B cell (primary cell): ENCODE results near the gene PUM2.

Experiments used
- EZH2 ChIP-seq: IDR thresholded peaks from 2 replicates; pipeline ENCODE4 v1.6.1; 2012; ENCODE audit warnings: borderline replicate concordance, low read depth, mild to moderate bottlenecking, moderate library complexity, low read length; ENCODE audit not compliant: insufficient read depth, poor library complexity, severe bottlenecking
- TF ChIP-seq, protein P1 (sequence below): fragments of 200-600 bp; IDR thresholded peaks from one replicate; pipeline ENCODE4 v1.8.0; 2022; ENCODE audit warnings: antibody characterized with exemption, mild to moderate bottlenecking

DNA sequence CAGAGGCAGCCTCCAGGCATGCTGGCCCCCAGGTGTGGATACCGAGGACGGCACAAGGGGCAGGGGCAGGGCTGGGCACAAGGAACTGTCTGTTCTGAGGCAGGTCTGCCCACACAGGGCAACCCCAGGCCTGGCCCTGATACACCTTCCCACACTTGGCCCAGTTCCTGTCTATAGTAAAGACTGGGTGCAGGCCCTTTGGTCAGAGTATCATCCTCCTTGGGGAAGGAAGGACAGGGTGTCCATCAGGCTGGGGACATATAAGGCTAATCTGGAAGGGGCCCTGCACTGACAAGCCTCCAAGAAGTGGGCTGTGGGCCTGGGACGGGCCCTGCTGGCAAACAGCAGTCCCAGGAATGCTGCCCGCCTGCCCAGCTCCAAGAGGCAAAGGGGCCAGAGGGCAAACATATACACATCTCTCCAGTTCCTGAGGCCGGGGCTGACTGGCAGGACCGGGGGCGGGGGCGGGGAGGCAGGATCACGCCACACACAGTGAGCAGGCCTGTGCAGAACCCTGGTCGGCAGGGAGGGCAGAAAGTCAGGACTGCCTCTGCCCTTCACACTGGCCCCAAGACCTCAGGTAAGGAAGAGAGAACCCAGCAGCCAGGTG, 144.6 kb downstream of the PUM2 start:
- TF ChIP-seq, protein P1, sequence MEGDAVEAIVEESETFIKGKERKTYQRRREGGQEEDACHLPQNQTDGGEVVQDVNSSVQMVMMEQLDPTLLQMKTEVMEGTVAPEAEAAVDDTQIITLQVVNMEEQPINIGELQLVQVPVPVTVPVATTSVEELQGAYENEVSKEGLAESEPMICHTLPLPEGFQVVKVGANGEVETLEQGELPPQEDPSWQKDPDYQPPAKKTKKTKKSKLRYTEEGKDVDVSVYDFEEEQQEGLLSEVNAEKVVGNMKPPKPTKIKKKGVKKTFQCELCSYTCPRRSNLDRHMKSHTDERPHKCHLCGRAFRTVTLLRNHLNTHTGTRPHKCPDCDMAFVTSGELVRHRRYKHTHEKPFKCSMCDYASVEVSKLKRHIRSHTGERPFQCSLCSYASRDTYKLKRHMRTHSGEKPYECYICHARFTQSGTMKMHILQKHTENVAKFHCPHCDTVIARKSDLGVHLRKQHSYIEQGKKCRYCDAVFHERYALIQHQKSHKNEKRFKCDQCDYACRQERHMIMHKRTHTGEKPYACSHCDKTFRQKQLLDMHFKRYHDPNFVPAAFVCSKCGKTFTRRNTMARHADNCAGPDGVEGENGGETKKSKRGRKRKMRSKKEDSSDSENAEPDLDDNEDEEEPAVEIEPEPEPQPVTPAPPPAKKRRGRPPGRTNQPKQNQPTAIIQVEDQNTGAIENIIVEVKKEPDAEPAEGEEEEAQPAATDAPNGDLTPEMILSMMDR, result no peak
- no peak for TF ChIP-seq EZH2
